ENCODE data around the gene CC2D1B.
"Not testable (repeated sequence)": the region's sequence is repeated elsewhere in the genome, so short reads cannot be mapped to it uniquely, and the experiment has no call there.

CC2D1B gene, protein sequence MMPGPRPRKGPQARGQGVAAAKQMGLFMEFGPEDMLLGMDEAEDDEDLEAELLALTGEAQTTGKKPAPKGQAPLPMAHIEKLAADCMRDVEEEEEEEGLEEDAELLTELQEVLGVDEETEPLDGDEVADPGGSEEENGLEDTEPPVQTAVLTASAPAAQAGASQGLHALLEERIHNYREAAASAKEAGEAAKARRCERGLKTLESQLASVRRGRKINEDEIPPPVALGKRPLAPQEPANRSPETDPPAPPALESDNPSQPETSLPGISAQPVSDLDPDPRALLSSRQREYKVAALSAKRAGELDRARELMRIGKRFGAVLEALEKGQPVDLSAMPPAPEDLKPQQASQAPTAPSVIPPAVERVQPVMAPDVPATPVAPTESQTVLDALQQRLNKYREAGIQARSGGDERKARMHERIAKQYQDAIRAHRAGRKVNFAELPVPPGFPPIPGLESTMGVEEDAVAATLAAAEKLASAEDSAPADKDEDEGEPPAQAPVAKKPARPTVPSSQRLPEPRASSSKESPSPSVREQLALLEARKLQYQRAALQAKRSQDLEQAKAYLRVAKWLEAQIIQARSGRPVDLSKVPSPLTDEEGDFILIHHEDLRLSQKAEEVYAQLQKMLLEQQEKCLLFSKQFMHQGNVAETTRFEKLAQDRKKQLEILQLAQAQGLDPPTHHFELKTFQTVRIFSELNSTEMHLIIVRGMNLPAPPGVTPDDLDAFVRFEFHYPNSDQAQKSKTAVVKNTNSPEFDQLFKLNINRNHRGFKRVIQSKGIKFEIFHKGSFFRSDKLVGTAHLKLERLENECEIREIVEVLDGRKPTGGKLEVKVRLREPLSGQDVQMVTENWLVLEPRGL
- total RNA-seq: 63.4 to 135 (median 83.5) reads per million in 18 experiments

DNA sequence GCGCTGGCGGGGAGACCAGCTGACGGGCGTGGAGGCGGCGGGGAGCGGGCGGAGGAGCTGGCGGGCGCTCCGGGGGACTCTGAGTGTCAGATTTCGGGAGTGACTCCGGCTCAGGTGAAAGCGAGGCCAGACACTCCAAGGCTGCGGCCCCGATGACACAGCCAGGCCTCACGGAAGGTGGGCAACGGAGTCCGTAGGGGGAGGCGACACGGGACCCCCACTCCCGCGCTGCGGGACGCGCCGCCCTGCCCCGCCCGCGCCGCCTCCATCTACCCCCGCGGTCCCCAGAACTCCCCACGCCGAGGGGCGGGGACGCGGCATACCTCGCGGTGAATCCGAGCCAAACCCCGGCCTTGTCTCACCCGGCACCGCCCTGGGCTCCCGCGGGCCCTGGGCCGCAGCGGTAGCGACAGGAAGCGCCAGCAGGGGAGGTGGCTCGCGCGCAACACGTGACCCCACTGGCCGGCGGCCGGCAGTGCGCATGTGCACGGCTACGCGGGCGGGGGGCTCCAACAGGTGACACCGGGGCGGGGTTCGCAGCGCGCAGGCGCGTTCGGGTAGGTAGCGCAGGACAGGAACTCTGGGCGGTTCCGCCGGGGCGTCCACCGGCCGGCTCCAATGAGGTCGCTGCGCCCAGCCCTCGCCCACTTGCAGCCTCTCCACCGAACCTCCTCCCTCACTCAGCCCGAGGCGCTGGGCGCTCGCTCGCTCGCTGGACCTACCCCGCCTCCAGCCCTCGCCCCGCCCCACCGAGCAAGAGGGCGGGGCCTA, at the start of gene CC2D1B:
Gene CC2D1B, minus strand, starts transcription at position 460 of the 771 bp plus-strand sequence. CDS start 1,585 bp downstream, outside the sequence.
- DNase-seq: peak; percentile 98 to 99

DNA sequence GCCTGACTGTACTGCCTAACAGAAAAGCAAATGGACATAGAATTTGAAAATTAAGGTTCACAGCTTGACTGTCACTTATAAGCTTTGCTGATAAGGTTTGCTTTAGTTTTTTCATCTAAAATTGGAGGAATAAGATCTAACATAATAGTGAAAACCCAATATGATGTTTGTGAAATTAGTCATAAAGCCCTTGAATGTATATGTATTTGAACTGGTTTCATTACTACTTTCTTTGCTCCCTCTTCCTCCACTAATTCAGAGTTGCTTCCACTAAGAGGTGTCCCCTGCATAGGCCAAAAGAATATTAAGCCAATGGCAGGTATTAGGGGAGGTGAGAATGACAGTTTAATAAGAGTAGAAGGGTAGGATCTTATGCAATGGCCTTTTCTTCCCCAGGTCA, 48.9 kb upstream of the CC2D1B start:
- no peak for DNase-seq

DNA sequence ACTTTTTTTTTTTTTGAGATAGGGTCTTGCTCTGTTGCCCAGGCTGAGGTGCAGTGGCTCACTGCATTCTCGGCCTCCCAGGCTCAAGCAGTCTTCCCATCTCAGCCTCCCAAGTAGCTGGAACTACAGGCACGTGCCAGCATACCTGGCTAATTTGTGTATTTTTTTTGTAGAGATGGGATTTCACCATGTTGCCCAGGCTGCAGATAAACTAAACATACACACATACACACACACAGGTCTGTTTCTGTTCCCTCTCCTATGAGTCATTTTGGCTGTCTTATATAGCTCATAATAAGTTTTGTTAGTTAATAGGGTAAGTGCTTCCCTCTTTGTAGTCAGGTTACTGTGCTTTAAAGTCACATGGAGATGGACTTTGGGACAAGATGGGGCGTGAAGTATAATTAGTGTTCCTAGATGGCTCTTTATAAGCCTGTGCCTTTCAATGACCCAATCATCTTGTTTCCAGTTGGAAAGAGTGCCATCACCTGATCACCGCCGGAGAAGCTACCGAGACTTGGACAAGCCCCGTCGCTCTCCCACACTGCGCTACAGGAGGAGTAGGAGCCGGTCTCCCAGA, 47.5 kb upstream of the CC2D1B start:
- DNase-seq: no peak

DNA sequence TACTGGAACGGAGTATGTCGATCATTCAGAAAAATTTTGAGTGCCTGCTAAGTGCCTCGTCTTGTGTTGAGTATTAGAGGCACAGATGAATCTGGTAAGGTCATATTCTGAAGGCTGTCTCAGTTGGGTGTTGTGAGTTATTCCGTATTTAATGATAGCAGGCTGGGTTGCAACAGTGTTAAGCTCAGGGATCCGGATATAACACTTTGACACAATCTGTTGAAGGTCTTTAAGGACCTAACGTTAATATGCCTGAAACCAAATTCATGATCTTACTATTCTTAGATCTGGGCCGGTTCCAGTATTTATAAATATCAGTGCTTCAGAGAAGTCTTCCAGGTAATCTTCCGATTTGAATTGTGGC, 39.0 kb upstream of the CC2D1B start:
- DNase-seq: no peak

DNA sequence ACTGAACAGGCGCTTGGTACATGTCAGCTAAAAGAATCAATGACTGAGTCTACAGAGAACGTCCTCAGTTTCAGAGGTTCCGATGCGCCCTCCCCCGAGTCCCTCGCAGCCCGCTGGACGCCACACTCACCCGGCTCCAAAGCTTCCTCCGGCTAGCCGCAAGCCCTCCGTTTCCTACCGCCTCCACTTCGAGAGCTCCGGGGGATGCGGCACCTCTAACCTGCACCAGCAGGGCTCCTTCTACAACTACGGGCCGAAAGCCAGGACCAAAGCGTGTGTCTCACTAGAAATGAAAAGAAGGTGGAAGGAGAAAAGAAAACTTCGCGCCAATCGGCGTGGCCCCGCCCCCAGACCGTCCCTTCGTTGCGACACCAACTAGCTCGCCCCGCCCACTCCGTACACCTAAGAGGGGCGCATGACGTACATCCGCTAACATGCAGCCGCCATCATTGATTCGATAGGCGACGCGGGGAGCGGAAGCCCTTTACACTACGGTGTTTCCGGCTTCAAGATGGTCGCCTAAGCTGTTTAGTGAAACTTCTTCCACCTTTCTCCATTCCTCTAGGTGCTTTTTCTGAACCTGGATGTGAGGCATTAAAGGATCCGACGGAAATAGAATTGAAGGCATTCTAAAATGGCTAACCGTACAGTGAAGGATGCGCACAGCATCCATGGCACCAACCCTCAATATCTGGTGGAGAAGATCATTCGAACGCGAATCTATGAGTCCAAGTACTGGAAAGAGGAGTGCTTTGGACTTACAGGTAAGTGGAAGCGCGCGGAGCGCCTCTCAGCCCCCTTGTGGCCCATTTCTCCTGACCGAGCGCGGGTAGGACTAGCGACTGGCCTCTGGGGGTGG, 38.3 kb upstream of the CC2D1B start, which contains the start of the genes ORC1 and PRPF38A:
Gene ORC1, minus strand, starts transcription at position 308 of the 859 bp plus-strand sequence. CDS start 2,200 bp downstream, outside the sequence.
Gene PRPF38A, plus strand, starts transcription at position 487 of the 859 bp plus-strand sequence. Its CDS starts 148 bp downstream, at position 635.
- DNase-seq: peak; percentile 97 to 98

DNA sequence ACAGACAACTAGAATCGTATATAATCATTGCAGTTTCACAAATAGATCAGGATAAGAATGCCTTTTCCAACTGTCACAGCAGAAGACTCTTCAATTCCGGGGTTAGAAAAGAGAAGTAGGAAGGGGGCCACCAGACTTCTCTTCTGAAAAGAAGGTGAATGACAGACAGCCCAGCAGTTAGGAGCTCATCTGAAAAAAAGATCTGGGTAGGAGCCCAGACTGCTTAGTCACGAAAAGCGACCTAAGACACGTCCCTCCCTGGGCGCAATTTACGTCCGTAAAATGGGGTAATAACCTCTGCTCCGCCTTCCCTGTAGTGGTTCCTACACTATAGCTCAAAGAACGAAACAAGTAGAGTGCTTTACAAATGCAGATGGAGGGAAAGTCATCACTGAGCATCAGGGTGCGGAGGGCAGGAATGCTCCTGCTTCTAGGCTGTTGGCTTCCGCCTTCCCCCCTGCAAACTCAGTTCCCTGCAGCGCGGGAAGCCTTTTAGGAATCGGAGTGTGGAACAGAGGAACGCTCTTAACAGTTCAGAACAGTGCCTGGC, 37.6 kb upstream of the CC2D1B start:
- DNase-seq: peak; percentile 88

DNA sequence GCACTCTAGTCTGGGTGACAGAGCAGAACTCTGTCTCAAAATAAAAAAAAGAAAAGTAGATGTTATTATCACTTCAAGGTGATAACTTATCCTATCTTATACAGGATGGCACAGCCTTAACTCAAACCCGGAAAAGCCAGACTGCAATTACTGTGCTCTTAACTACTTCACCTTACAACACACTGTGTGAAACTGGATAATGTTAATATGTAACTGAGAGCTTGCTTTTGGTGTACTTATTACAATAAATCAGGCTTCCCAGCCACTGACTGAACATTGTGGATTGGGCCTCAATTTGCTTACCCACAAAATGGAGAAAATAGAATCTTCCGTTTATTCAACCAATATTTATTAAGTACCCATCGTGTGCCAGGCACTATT, 36.8 kb upstream of the CC2D1B start:
- no peak for DNase-seq

DNA sequence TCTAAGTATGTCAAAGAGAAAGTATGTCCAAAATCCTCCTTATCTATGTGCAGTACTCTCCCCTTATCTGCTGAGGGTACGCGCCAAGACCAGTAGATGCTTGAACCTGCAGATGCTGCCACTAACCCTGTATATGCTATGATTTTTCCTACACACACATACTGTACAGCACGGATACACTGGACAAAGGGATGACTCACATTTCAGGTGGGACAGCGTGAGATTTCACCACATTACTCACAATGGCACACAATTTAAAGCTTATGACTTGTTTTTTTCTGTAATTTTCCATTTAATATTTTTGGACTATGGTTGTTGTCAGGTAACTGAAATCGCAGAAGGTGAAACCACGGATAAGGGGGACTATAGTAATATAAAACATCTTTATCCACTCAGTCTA, 34.1 kb upstream of the CC2D1B start:
- no peak for DNase-seq

DNA sequence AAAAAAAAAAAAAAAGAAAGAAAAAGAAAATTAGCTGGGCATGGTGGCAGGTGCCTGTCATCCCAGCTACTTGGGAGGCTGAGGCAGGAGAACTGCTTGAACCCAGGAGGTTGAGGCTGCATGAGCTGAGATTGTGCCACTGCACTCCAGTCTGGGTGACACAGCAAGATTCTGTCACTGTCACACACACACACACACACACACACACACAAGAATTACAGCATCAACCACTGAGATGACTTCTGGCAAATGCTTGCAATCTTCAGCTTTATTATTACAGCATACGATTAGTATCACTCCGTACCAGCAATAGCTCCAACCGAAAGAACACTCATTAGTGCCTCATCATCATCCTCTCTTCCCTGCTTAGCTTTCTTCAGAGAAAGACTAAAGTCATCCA, 33.6 kb upstream of the CC2D1B start:
- no peak for DNase-seq

DNA sequence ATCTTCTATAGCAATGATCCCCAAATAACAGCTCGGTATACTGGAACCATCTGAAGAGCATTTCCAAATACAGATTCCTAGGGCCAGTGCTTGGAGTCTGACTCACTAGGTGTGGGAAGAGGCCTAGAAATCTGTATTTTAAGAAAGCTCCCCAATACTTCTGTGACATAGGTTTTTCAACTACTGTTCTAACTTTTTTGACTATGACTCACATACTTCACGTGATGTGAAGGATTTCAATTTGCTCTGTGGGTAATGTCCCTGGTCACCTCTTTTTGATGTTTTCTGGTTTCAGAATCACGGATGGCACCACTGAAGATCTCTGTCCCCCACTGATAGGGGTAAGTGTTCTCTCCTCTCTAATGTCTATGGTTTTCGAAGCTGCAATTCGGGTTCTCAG, 27.2 kb upstream of the CC2D1B start:
- no peak for DNase-seq

DNA sequence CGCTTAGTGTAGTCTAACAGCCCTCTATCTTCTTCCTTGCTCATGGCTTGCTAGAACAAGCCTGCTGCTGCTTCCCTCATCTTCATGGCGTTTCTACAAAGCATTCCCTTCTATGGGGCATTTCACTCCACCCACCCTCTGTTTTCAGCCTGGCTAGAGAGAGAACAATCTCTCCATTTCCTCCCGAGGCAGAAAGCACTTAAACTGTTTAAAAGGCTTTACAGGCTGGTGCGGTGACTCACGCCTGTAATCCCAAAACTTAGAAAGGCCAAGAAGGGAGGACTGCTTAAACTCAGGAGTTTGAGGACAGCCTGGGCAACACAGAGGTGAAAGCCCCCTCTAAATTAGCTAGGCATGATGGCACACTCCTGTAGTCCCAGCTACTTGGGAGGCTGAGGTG, 20.5 kb upstream of the CC2D1B start:
- DNase-seq: no peak

DNA sequence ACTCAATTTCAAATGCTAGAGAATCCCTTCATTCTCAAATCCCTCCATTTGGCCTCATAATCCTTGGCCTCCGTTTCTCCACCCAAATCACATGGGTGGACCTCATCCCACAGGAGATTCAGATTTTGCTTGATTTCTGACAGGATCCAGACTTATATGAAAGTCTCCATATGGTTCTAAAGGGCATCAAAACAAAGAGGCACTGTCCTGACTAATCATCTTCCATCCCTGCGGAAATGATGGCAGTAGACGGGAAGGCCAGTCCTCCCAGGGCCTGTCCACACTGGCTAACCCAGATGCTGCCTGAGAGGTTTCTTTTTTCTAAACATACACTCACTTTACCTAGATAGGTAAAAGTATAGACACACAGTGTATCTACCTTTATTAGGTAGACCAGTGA, 19.4 kb upstream of the CC2D1B start:
- no peak for DNase-seq

DNA sequence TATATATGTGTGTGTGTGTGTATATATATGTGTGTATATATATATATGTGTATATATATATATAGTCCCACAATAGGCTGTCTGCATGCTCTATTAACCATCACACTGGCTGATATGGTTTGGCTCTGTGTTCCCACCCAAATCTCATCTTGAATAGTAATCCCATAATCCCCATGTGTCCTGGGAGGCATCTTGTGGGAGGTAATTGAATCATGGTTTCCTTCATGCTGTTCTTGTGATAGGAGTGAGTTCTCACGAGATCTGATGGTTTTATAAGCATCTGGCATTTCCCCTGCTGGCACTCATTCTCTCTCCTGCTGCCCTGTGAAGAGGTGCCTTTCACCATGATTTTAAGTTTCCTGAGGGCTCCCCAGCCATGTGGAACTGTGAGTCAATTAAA, 3.8 kb upstream of the CC2D1B start:
- not testable (repeated sequence) for DNase-seq

DNA sequence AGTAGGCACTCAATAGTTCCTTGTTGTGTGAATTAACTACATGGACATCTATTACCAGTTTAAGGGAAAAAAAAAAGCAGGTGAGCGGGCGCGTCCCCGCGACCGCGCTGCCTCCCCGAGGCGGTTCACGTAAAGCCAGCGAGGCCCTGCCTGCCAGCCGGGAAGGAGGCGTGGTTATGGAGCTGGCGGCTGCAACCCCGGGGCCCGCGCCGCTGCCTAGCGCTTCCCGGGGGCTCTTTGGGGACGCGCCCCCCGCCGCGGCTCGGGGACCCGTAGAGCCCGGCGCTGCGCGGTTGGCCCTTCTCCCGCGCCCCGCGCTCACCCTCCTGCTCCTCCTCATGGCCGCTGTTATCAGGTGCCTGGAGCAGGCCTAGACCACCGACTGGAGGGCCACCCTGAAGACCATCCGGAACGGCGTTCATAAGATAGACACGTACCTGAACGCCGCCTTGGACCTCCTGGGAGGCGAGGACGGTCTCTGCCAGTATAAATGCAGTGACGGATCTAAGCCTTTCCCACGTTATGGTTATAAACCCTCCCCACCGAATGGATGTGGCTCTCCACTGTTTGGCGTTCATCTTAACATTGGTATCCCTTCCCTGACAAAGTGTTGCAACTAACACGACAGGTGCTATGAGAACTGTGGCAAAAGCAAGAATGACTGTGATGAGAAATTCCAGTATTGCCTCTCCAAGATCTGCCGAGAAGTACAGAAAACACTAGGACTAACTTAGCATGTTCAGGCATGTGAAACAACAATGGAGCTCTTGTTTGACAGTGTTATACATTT, 2.6 kb upstream of the CC2D1B start:
- peak in 1 of 2 donors; percentile 30 for DNase-seq

DNA sequence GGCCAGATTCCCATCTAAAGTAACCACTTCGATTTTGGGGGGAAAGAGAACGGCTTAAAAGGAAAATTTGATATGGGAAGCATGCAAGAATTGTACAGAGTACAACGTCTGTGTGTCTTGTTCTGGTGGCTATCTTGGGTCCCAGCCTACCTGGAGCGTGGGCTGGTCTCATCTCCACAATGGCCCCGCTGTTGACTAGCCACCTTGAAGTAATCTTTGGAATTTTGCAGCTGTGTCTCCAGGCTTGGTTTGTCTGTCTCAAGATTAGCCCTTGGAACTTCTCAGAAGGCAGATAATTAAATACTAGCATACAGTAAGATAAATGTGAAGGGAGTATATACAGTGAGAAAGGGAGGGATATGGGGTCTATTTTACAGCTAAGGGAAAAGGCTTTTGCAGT, 1.3 kb upstream of the CC2D1B start:
- no peak for DNase-seq

DNA sequence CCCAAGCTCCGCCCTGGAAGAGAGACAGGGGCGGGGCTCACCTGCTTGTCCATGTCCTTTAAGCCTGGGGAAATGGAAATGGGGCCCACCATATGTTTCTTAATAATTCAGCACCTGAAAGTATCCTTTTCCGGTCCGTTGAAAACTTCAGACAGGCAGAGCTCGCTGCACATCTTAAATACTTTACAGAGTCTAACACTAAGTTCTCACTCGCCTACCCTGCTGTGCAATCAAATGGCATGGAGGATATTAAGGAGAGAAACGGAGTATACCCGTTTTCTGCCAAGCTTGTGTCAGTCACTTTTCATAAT, 467 bp upstream of the CC2D1B start:
- DNase-seq: no peak

DNA sequence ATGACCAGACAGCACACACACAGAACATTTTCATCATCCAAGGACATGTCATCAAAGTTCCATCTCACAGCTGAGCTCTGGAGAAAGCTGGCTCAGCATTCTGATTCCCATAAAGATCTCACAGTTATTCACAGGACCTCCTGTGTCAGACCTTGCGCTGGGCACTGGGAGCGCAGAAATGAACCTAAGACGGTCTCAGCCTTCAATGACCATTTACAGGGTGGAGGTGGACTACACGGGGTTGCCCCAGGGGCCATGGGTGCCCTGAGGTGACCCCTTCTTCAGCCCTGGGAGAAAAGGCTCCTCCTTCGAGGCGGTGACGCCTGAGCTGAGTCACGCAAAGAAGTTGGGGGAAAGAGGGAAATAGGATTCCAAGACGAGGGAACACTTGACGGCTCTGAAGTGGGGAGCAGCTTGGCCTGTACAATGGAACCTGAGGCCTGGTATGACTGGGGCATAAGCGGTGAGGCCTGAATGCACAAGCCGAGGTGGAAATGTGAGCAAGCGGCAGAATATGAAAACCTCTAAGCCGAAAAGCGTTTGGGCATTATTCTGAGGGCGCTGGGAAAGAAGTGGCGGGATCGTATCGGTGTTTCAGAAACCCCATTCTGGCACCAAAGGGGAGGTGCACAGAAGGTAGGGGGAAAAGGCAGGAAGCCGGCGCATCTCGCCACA, 797 bp downstream of the CC2D1B start:
- DNase-seq: peak; percentile 60 to 71

DNA sequence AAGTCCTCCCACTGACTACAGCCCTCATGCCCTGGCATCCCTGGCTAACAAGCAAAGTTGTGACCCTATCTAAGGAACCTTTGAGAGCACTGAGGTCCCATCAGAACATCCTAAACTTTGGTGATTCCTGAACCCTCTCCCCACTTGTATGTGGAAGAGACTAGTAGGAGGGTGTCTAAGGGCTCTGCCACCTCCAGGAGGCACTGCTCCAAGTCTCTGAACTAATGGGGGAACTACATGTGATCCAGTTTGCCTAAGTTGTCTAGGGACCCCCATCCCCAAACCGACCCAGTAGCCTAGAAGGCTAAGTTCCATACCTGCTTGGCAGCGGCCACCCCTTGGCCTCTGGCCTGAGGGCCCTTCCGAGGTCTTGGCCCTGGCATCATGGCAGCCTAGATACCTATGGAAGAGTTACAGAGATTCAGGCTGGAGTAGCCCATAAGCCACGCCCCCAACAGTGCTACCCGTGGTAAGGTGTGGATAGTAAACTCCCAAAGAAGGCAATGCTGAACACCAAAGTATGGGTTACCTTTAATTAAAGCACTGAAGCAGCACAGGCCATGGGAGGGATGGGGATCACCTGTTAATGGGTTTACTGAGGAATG, 1.7 kb downstream of the CC2D1B start:
- DNase-seq: no peak

DNA sequence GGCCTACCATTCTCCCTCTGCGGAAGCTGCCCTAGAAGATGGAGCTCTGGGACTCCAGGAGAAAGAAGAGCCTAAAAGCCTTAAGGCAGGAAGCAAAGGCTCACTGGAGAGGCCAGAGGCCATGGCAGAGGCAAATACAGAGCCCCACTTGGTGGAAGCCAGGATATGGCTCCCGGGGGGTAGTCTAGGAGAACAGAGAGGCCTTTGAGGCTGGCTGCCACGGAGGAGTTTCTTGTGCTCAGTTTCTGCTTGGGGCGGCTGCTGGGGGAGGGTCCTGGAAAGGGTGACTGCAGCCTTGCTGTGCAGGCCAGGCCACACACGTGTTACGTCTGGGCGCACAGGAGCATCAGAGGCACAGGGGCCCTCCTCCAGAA, 5.4 kb downstream of the CC2D1B start:
- DNase-seq: no peak
